Measurements from ENCODE around the gene CRACDL. TPM values are rescaled to one million over a fixed set of nuclear protein-coding genes. Genes with fewer than 3 reads are reported as not detected.
"Not testable (repeated sequence)": the region's sequence is repeated elsewhere in the genome, so short reads cannot be mapped to it uniquely, and the experiment has no call there.

Gene CRACDL
- polyA plus RNA-seq, 4 donors = 2.9 to 3.5 (median 3.2) TPM

DNA sequence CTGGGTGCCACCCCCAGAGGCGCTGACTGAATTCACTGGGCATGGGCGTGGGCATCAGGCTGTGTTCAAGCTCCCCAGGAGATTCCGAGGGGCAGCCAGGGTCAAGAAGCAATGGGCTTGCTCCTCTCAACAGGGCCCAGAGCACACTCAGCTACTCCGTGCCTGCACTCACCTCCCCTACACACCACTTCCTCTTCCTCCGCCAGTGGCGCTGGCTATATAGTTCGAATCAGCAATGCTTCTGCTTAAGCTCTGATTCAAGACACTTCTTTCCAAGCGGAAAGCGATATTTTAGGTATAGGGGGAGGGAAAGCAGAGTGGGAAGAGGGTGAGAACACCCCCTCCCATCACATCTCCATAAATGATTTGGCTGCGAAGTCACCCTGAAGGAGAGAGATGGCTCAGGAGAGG lies 42.1 kb downstream of the CRACDL start:
- no peak for DNase-seq (ENCODE audit: low read depth in 4 of 4, low spot score in 3 of 4)

DNA sequence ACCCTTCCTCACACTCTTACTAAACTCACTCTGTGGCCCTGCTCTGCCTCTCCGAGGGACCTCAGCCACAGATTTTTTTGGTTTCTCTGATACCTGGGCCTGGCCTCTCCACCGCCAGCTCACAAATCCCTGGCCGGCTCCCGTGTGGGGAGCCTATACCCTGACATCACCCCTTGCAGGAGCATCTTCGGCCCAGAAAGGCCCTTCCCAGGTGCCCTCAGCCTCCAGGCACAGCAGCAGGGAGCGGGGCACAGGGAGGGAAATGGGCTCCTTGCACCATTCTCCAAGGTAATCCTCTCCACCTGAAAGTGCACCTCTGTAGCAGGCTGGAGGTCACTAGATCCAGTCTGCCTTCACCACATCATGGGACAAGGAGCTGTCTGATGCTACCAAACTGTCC lies 43.2 kb downstream of the CRACDL start:
- DNase-seq (ENCODE audit: low read depth in 4 of 4, low spot score in 3 of 4) = no peak

DNA sequence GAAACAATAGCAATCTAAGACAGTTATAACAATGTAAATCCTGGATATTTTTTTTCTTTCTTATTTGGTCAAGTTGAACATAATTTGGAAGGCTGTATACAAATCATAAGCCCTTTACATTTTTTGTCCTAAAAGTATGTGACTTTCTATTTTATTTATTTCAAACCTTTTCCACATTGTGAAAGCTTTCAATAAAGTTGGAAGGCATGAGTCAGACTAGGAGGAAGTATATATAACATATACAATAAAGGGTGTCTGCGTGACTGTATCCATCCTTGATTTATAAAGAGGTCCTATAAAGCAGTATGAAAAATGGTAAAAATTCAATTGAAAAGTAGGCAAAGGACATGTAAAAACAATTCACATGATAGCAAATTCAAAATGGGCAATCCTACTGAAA lies 44.4 kb downstream of the CRACDL start:
- no peak for DNase-seq (ENCODE audit: low read depth in 4 of 4, low spot score in 3 of 4)

DNA sequence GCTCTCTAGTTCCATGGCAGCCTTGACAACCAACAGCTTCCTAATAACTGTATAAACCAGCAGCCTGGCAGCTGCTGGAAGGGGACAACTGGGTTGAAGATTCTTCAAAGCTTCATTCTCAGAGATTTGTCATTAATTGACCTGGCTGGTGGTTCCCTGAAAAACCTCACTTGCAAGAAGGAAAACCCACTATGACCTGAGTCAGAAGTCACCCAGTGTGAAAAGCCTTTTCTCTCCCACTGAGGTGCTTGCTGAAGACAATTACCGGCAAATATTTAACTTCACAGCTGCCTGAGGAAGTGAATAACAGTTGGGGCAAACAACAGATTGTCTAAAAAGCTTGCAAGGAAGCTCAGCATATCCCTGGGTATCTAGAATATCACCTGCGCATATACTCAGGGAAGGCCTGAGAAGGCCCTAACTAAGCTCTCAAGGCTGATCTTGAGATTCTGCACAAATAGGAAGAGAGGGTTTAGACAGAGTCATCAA lies 49.9 kb downstream of the CRACDL start:
- DNase-seq (ENCODE audit: low read depth in 4 of 4, low spot score in 3 of 4) = no peak

DNA sequence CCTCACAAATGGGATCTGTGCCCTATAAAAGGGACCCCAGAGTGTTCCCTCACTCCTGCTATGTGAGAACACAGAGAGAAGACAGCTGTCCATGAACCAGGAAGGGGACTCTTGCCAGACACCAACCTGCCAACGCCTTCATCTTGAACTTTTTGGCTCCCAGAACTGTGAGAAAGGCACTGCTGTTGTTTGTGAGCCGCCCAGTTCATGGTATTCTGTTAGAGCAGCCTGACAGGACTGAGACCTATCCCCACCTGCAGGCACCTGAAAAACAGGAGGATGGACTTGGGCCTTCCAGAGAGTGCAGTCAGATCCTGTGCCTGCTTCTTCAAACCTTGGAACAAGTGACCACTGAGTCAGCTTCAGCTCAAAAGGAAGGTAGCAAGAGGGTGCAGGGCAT lies 51.4 kb downstream of the CRACDL start:
- DNase-seq (ENCODE audit: low read depth in 4 of 4, low spot score in 3 of 4) = no peak

DNA sequence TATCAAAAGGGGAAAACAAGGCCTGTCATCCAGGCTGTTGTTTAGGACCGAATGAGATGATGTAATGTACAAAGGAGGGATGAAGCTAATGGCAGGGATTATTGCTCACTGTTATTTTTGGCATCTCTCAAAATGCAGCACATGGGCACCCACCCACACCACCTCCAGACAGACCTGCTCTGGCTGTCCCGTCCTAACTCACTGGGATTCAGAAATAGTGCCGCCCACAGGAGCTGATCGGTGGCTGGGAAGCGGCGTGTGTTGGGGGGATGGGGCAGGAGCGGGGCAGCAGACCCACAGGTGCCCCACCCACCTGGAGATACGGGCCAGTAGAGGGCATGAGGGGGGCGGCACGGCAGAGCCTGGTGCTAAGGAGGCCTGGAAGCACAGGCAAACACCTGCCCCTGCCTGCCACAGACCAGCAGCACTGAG lies 52.2 kb downstream of the CRACDL start:
- DNase-seq (ENCODE audit: low read depth in 4 of 4, low spot score in 3 of 4) = no peak

DNA sequence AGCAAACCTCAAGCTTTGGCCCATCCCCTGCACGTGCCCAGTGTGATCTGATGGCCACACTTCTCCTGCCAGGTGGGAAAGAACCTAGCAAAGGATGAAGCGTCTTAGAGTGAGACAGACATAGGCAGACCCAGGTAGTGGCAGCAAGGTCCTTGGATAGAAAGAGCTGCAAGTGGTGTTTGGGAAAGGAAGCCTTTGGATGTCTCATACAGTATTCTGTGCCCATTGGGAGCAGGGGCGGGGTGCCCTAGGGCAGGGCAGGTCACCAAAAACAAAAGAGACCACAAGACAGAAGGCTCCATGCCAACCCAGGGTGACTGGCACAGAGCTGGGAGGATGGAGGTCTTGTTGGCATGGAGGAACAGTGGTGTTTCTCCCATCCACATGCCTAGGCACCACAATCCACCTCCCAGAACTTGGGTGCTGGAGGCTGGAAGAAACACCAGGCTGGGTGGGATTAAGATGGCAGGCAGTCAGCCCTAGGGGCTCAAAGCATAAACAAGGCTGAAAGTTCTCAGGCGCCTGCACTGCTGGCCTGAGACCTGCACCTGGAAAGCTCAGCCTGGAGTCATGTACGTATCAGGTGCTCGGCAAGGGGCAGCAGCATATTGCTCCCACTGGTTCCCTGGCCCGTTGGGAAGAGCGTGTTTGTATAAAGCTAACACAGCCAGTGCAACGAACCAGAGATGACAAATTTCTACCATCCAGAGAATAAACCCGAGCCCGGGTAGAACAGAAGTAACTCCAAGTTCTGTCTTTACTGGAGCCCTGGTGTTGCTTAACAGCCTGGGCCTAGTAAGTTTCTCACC lies 52.9 kb downstream of the CRACDL start:
- no peak for DNase-seq (ENCODE audit: low read depth in 4 of 4, low spot score in 3 of 4)

DNA sequence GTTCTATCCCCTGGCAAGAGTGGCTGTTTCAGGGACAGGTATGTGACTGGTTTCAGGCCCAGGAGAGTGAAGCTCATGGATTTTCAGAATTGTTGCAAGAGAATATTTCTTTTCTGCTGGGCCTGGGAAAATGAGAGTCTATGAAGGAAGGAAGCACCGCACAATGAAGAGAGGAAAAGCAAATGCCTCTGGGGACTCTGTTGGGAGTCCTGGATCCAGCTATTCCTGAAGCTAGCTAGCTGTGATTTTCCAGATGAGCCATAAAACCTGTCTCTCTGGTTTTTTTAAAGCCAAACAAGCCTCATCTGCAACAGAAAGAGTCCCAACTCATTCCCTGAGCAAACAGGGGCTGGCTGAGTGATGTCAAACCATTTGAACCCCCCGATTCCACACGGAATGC lies 53.7 kb downstream of the CRACDL start:
- DNase-seq (ENCODE audit: low read depth in 4 of 4, low spot score in 3 of 4) = no peak

DNA sequence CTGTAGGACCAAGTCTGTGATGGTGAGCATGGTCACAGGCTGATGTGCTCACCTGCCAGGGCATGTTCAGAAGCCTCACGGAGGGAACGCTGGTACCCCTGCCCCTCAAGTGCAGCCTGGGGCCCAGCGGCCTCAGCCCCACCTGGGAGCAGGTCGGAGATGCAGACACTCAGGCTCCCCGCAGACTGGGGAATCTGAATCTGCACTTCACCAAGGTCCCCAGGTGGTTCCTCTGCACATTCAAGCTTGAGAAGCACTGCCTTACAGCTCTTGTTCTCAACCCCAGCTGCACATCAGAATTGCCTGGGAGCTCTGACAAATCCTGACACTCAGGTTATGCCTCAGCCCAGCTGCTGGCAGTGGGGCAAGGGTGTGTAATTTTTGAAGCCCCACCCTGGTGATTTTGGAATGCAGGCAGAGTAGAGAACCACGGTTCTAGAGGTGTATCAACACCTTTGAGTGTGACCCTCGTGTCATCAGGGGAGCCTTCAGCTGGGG lies 54.8 kb downstream of the CRACDL start:
- DNase-seq (ENCODE audit: low read depth in 4 of 4, low spot score in 3 of 4) = no peak

DNA sequence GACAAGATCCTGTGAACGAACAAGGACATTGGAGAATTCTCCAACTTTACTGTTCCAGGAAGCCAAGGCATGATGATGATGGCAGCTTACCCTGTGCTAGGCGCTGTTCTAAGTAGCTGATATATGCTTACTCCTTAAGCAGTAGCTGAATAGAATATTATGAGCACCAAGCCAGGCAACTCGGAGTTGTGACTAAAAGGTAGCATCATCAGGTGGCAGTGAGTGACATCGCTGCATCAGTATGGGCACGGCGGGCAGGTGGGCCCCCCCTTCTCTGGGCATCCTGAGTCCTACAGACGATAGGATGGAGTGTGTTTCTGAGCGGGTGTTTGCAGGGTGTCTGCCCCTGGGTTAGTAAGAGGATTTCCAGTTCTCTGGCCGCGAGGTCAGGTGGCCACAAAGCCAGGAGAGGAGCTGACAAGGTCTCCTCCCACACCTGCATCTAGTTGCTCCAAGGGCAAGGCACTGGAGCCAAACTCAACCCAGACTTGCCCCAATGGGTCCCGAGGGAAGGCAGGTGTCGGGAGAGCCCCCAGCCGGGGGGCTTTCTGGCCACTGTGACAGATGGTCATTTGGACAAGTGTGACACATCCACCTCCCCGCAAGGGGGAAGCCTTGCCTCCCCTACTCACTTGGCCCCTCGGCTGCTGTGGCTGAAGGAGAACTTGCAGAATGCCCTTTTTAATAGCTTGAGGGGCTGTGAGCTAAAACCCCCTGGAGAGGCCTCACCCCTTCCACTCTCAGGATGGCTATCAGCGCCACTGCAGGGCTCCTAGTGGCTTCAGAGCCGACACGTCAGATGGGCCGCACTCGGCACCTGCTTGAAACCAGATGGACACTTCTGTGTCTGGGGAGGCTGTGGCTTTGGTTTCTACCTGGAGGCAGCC lies 55.5 kb downstream of the CRACDL start:
- no peak for DNase-seq (ENCODE audit: low read depth in 4 of 4, low spot score in 3 of 4)

DNA sequence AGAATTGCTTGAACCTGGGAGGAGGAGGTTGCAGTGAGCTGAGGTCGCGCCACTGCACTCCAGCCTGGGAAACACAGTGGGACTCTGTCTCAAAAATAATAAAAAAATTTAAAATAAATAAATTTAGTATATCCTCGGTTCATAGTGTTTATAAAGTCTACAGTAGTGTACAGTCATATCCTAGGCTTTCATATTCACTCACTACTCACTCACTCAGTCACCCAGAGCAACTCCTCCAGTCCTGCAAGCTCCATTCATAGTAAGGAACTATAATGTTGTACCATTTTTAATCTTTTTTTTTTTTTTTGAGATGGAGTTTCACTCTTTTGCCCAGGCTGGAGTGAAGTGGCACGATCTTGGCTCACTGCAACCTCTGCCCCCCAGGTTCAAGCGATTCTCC lies 58.4 kb downstream of the CRACDL start:
- DNase-seq (ENCODE audit: low read depth in 4 of 4, low spot score in 3 of 4) = not testable (repeated sequence)

DNA sequence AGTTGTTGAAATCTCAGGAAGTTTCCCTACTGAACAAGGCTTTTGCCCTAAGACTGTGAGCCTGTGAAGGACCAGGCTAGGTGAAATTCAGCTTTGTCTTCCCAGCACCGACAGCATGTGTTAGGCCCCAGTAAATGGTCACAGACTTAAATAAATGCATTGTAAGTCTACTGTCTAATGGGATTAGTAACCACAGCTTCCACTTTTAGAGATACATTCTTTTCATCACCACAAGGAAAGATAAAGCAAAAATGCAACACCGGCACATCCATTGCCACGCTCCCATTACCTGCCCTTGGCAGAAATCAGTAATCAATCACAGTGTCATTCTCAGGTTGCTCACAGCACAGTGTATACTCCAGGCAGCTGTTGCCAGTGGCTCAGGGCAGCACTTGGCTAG lies 59.3 kb downstream of the CRACDL start:
- DNase-seq (ENCODE audit: low read depth in 4 of 4, low spot score in 3 of 4) = no peak

DNA sequence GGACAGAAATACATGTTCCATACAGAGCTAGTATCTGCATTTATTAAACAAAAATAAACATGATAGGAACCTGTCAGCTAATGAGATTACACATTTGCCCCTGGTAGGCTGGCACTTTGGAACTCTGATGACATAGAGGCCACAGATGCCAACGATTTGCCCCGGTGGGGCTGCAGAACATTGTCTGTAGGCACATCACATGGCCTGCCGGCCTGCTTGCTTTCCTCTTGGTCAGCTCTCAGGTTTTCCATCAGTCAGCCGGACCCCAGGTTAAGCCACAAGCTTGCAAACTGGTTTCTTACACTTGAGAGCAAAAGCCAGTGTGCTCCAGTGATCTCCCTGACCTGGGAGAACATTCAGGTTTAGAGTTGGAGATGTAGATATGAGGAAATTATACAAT lies 60.3 kb downstream of the CRACDL start:
- no peak for DNase-seq (ENCODE audit: low read depth in 4 of 4, low spot score in 3 of 4)

DNA sequence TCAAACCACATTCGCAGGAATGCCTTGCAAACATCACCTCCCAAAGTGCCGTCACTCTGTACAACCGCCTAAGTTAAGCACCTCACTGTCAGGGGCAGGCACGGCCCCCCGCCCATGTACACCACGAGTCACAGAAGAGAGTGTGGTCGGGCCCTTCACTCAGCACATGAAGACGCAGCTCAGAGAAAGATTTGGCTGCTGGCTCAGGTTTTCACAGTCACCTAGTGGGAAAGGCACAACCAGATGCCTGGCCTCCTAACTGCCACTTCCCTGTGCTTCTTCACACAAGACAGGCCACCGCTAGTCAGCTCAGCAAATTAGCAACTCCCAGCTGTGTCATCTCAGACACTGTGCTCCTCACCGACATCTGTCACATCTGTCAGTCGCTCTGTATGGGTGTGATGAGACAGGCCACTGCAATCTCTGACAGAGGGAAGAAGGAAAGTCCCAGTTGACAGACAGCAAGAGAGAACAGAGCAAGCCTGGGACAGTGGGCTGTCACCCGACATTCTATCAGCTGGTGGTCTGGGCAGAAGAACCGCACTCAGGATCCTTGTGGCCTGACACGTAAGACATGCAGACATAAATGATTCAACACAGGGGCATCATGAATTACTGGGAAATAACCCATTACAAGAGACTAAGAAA lies 60.8 kb downstream of the CRACDL start:
- DNase-seq (ENCODE audit: low read depth in 4 of 4, low spot score in 3 of 4) = no peak

DNA sequence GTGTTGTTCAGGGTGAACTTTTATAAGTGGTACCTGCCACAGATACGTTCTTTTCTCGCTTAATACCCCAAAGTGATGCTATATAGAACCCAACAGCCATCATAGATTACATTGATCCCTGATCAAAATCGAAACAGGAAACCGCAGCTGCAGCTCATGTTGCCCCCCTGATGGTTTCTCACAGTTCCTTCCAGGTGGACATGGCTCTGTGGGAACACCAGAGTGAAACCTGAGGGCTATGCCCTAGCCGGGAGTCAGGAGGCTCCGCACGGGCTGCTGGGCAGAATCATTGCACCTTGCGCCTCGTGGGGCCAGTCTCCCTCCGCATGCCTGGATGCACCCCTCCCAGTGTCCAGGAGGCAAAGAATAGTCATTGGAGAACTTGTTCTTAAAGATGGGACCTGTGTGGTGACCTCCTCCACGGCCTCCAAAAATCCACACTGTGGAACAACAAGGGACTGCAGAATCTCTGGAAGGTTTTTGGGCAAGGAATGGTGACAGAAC lies 61.8 kb downstream of the CRACDL start:
- no peak for DNase-seq (ENCODE audit: low read depth in 4 of 4, low spot score in 3 of 4)

DNA sequence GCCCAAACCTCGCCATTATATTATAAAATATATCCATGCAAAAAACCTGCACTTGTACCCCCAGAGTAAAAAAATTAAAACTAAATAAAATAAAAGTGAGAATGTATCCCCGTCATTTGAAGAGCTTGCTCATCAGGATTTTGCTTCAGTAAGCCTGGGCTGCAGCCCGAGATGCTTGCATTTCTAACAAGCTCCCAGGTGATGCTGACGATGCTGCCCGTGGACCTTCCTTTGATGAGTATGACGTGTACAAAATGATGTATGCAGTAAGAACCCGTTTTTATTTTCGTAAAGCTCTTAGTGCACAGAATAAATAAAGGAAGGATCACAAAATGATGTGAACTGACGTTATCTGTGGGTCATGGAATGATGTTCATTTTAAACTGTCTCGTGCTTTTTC lies 63.5 kb downstream of the CRACDL start:
- no peak for DNase-seq (ENCODE audit: low read depth in 4 of 4, low spot score in 3 of 4)

DNA sequence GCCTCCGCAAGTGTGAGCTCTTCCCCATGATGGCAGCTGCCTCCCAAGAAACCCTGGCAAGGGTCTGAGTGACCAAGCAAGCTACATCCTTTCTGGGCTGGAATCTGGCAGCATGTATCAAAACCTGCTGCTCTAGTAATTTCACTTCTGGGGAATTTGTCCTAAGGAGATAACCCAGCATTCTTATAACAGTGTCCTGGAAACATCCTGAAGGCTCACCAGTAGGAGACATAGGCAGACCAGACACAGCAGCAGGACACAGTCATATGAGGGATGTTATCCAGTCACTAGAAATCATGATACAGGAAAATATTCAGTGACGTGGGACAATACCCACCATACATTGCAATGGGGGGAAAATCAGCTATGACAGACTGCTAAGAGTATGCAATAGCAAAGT lies 64.5 kb downstream of the CRACDL start:
- no peak for DNase-seq (ENCODE audit: low read depth in 4 of 4, low spot score in 3 of 4)

DNA sequence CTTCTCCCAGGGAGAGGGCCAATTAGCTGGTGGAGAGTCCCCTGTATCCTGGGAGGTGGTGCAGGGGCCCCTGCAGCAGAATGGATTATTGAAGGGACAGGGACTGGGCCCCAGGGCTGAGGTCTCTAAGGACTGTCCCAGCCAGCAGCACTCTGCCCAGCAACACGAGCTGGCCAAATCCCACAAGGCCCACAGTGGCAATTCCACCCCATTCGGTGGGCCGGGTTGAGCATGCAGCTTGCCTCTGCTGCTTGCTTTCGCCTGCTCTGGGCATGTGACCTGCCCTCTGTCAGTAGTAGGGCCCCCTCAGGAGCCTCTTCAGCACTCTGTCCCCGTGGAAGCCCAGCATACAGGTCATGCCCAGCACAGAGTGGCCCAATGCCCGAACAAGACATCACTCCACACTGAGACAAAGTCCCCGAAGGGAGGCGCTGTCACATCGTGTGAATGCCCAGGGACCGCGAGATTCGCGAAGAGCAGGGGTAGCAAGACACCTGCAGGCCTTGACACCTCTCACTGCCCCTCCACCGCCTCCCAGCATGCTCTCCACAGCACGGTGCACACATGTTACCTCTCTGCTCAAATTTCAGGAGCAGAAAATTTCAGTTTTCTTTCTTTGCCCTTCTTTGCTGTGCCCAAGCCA lies 65.4 kb downstream of the CRACDL start:
- DNase-seq (ENCODE audit: low read depth in 4 of 4, low spot score in 3 of 4) = no peak

DNA sequence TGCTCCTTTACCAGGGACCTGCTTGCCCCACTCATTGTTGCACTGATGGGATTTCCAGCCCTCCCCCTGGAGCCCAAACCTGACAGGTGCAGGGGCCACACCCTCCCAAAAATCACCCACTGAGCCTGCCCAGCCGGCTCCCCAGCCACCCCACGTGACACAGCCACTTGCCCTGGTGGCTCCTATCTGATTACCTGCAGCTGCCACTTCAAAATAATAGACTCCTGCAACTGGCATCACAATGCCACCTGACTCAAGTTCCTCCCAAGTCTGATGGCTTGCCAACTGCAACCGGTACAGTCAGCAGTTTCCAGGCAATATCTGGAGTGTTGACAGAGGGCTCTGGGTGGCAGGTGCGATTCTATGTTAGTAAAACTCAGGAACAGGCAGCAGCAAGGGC lies 66.2 kb downstream of the CRACDL start:
- no peak for DNase-seq (ENCODE audit: low read depth in 4 of 4, low spot score in 3 of 4)

DNA sequence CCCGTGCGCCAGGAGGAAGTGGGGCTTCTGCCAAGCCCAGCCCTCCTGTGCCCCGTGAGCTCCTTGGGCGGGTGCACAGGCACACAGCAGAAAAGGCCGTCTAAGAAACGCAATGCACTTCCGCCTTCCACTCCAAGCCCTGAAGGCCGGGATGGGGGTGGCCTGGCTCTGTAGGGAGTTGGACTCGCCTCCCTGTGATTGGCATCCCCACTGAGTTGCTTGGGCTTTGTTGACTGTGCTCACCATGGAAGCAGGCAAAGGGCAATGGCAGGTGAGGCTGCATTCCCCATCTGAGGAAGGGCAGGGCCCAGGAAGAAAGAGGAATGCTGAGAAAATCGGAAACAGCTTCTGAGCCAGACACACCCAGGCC lies 66.8 kb downstream of the CRACDL start:
- no peak for DNase-seq (ENCODE audit: low read depth in 4 of 4, low spot score in 3 of 4)
